Measurements from ENCODE around the gene VTCN1. TPM values are rescaled to one million over a fixed set of nuclear protein-coding genes. Genes with fewer than 3 reads are reported as not detected.

Gene VTCN1
- polyA plus RNA-seq, 2 of the 4 experiments (the other 2 are of a cell fraction) = 0.04 to 0.18 TPM

DNA sequence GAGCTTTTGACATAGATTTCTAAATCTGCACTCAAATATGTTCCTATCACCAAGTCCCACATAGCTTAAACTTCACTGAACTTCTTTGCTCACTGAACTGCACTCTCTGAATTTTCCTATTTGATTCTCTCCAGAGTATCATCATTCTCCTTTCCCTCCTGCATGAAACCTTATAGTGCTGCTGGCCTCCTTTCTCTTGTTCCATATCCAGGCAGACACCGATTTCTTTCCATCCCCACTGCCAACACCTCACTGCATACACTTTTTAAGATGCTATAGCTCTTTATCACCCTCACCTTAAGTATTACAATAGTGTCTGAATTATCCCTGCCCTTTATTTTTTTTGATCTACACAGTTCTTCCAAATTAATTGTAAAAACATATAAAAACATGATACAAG lies 86.1 kb downstream of the VTCN1 start:
- WGBS (ENCODE audit: missing lambda C conversion rate) = 6% methylated on average over 1 of the region's 1 CpG
- H3K4me3 ChIP-seq = no peak overlapping the region
- TF ChIP-seq NFE2L2 (conservative IDR thresholded peaks at IDR 0.05; ENCODE audit: low read length) = no peak
- TF ChIP-seq MAFK (IDR thresholded peaks at IDR 0.05; ENCODE audit: partially characterized antibody) = no peak
- TF ChIP-seq, protein P1, sequence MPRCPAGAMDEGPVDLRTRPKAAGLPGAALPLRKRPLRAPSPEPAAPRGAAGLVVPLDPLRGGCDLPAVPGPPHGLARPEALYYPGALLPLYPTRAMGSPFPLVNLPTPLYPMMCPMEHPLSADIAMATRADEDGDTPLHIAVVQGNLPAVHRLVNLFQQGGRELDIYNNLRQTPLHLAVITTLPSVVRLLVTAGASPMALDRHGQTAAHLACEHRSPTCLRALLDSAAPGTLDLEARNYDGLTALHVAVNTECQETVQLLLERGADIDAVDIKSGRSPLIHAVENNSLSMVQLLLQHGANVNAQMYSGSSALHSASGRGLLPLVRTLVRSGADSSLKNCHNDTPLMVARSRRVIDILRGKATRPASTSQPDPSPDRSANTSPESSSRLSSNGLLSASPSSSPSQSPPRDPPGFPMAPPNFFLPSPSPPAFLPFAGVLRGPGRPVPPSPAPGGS (IDR thresholded peaks at IDR 0.05) = no peak
- no peak for TF ChIP-seq MAZ (IDR thresholded peaks at IDR 0.05; ENCODE audit: borderline replicate concordance, low read depth, low read length)
- TF ChIP-seq NR3C1 (IDR thresholded peaks at IDR 0.05) = no peak
- no peak for TF ChIP-seq SREBF2 (IDR thresholded peaks at IDR 0.05)
- TF ChIP-seq NPAS2 (CRISPR knock-in tag; IDR thresholded peaks at IDR 0.05; ENCODE audit: borderline replicate concordance) = no peak
- H3K4me2 ChIP-seq = no peak overlapping the region
- no peak overlapping the region for H3K27ac ChIP-seq
- FAIRE-seq (no peak), DNase-seq (ENCODE audit: low read depth in 1 of 2, low spot score in 1 of 2) (no peak), ATAC-seq (no peak)
- ChIA-PET POLR2A (no interaction called here), CTCF (interaction anchor here (1.0 to 1.8 kb wide), 5 partner anchors 12 to 160 kb away, joined by 3 to 11 read pairs (median 5); partner anchors contain the start of gene TTF2)
- H3K9me3 ChIP-seq = no peaks in the 10 kb centered on the region
- peaks cover 9% of the 10 kb centered on the region for H3K4me1 ChIP-seq

DNA sequence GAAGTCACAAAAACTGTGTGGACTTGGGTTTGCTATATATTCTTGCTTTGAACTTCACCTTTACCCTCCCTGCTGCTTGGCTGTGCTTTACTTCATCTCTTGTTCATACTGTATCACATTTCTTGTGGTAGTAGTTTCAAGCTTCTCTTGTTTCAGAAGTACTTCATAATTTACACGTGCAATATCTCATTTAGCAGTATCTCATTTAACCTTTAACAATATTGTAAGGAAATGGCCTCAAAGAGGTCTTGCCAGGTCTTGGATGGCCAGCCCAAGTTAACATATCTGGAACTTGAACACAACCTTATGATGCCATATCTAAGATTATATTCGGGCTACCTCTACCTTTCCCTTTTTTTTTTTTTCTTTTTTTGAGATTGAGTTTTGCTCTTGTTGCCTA lies 87.5 kb downstream of the VTCN1 start:
- TF ChIP-seq MYC (IDR thresholded peaks at IDR 0.05; ENCODE audit: borderline replicate concordance, low read length) (no peak), CBX2 (IDR thresholded peaks at IDR 0.05; ENCODE audit: borderline replicate concordance, low read depth) (no peak), ZSCAN20 (CRISPR knock-in tag; IDR thresholded peaks at IDR 0.05) (no peak), PHF8 (IDR thresholded peaks at IDR 0.05; ENCODE audit: borderline replicate concordance, low read depth) (no peak), ZC3H11A (IDR thresholded peaks at IDR 0.05) (no peak), SMC3 (IDR thresholded peaks at IDR 0.05) (no peak), GATA3 (IDR thresholded peaks at IDR 0.05; ENCODE audit: borderline replicate concordance) (no peak), FOXS1 (CRISPR knock-in tag; IDR thresholded peaks at IDR 0.05) (no peak), CBX8 (IDR thresholded peaks at IDR 0.05) (no peak), JUNB (IDR thresholded peaks at IDR 0.05) (no peak), NR3C1 (IDR thresholded peaks at IDR 0.05) (no peak), CEBPB (IDR thresholded peaks at IDR 0.05) (no peak), FOSB (CRISPR knock-in tag; IDR thresholded peaks at IDR 0.05) (no peak), JUN (IDR thresholded peaks at IDR 0.05) (no peak)
- TF ChIP-seq, protein P1 (IDR thresholded peaks at IDR 0.05) = no peak
- TF ChIP-seq, protein P2, sequence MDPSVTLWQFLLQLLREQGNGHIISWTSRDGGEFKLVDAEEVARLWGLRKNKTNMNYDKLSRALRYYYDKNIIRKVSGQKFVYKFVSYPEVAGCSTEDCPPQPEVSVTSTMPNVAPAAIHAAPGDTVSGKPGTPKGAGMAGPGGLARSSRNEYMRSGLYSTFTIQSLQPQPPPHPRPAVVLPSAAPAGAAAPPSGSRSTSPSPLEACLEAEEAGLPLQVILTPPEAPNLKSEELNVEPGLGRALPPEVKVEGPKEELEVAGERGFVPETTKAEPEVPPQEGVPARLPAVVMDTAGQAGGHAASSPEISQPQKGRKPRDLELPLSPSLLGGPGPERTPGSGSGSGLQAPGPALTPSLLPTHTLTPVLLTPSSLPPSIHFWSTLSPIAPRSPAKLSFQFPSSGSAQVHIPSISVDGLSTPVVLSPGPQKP (IDR thresholded peaks at IDR 0.05; ENCODE audit: low read depth, low read length) = no peak
- DNase-seq (ENCODE audit: low read depth in 1 of 2, low spot score in 1 of 2) (no peak), FAIRE-seq (no peak), ATAC-seq (no peak)
- Histone ChIP-seq H3K4me1 (peaks cover 9% of the 10 kb centered on the region; the same call in 2 of the 3 replicates), H3K4me2 (no peak overlapping the region), H3K4me3 (no peak overlapping the region), H3K27ac (no peak overlapping the region), H3K9me3 (no peaks in the 10 kb centered on the region)
- 84% methylated on average over 2 of the region's 2 CpGs for WGBS (ENCODE audit: missing lambda C conversion rate)
- ChIA-PET CTCF (interaction anchor here (1.0 to 3.5 kb wide), 4 partner anchors 25 to 162 kb away, joined by 3 to 22 read pairs (median 6); no protein-coding TSS in a partner anchor), POLR2A (no interaction called here)

Data from A549 (cell line).